NCI-H510A treated with DMSO at 0.1 percent for 48 hours (cell line): ENCODE results near the gene PRKG1.
"Not testable (repeated sequence)": the region's sequence is repeated elsewhere in the genome, so short reads cannot be mapped to it uniquely, and the experiment has no call there.

ENCODE experiments used
- DNase-seq: peaks from one replicate; lab custom pipeline; 2025; lab: John Stamatoyannopoulos, UW

Gene PRKG1

GRCh38 chr10:52215745-52216361, 1141.6 kb downstream of the PRKG1 start:
- DNase-seq: peak; percentile 64

- DNase-seq: peak; percentile 70
These were observed 1142.6 kb downstream of the PRKG1 start for GRCh38 chr10:52216852-52217251.

GRCh38 chr10:52217531-52217930, 1143.2 kb downstream of the PRKG1 start:
- DNase-seq: no peak

GRCh38 chr10:52220947-52221346, 1146.7 kb downstream of the PRKG1 start:
- DNase-seq: no peak

- no peak for DNase-seq
These were observed 1147.6 kb downstream of the PRKG1 start for GRCh38 chr10:52221923-52222322.

- no peak for DNase-seq
These were observed 1152.0 kb downstream of the PRKG1 start for GRCh38 chr10:52226197-52226847.

- no peak for DNase-seq
These were observed 1154.3 kb downstream of the PRKG1 start for GRCh38 chr10:52228556-52228955.

- DNase-seq: no peak
These were observed 1155.1 kb downstream of the PRKG1 start for GRCh38 chr10:52229291-52229931.

- no peak for DNase-seq
These were observed 1158.5 kb downstream of the PRKG1 start for GRCh38 chr10:52232561-52233350.

GRCh38 chr10:52233351-52233991, 1159.2 kb downstream of the PRKG1 start:
- DNase-seq: not testable (repeated sequence)

- DNase-seq: no peak
These were observed 1165.5 kb downstream of the PRKG1 start for GRCh38 chr10:52239771-52240170.

GRCh38 chr10:52245547-52245946, 1171.3 kb downstream of the PRKG1 start:
- DNase-seq: no peak

- not testable (repeated sequence) for DNase-seq
These were observed 1173.6 kb downstream of the PRKG1 start for GRCh38 chr10:52247929-52248328.

GRCh38 chr10:52248697-52249306, 1174.5 kb downstream of the PRKG1 start:
- no peak for DNase-seq

- DNase-seq: no peak
These were observed 1175.6 kb downstream of the PRKG1 start for GRCh38 chr10:52249850-52250395.

GRCh38 chr10:52250510-52250909, 1176.2 kb downstream of the PRKG1 start:
- no peak for DNase-seq

- DNase-seq: no peak
These were observed 1178.0 kb downstream of the PRKG1 start for GRCh38 chr10:52252307-52252706.

- peak; percentile 64 for DNase-seq
These were observed 1182.8 kb downstream of the PRKG1 start for GRCh38 chr10:52256832-52257691.

GRCh38 chr10:52257692-52258075, 1183.4 kb downstream of the PRKG1 start:
- no peak for DNase-seq

GRCh38 chr10:52258799-52259425, 1184.6 kb downstream of the PRKG1 start:
- no peak for DNase-seq
